CD14-positive monocyte (primary cell): Measurements from ENCODE around the gene CDX2. TPM values are rescaled to one million over a fixed set of nuclear protein-coding genes. Genes with fewer than 3 reads are reported as not detected.

Source experiments
- DNase-seq, 3 donors: peaks; one replicate each; pipeline ENCODE4 v3.0.0-alpha.2; 2011 to 2022
- H2AFZ ChIP-seq: 2 replicates; pipeline ENCODE4 v1.6.0; 2012; ENCODE audit warnings: mild to moderate bottlenecking, low read depth, low read length, inconsistent platforms; ENCODE audit not compliant: insufficient read depth, poor library complexity, severe bottlenecking
- H3K27ac ChIP-seq, 2 donors: 1 replicate in 1 of 2; 2 replicates in 1 of 2; pipeline ENCODE4 v1.5.1; 2012 to 2013; ENCODE audit warnings: low read length in 2 of 2, control low read depth in 1 of 2, inconsistent platforms in 1 of 2, low read depth in 1 of 2, mild to moderate bottlenecking in 1 of 2
- H3K27me3 ChIP-seq, 2 donors: one replicate each; pipeline versions ENCODE4 v1.6.0 to v1.6.1; 2011 to 2013; ENCODE audit warnings: low read length in 2 of 2; ENCODE audit not compliant: control insufficient read depth in 2 of 2, insufficient read depth in 2 of 2
- H3K36me3 ChIP-seq, 2 donors: replicated peaks in 1 of 2; 1 replicate in 1 of 2; 2 replicates in 1 of 2; pipeline versions ENCODE4 v1.5.1 to v1.6.1; 2012 to 2013; ENCODE audit warnings: low read length in 2 of 2, control low read depth in 1 of 2, inconsistent platforms in 1 of 2, mild to moderate bottlenecking in 1 of 2; ENCODE audit not compliant: insufficient read depth in 2 of 2, control insufficient read depth in 1 of 2
- H3K4me1 ChIP-seq, 2 donors: 1 replicate in 1 of 2; 2 replicates in 1 of 2; pipeline versions ENCODE4 v1.5.1 to v1.6.1; 2012 to 2013; ENCODE audit warnings: low read length in 2 of 2, control low read depth in 1 of 2, inconsistent platforms in 1 of 2, mild to moderate bottlenecking in 1 of 2, moderate library complexity in 1 of 2; ENCODE audit not compliant: insufficient read depth in 2 of 2, control insufficient read depth in 1 of 2
- H3K4me2 ChIP-seq: replicated peaks from 2 replicates; pipeline ENCODE3; 2012; ENCODE audit warnings: low read length, moderate library complexity, mild to moderate bottlenecking; ENCODE audit not compliant: poor library complexity, severe bottlenecking; ENCODE audit errors: extremely low read depth
- H3K4me3 ChIP-seq, 3 experiments: fragments of 200-600 bp in 1 of 3; sonication (generic) in 1 of 3; replicated peaks in 1 of 3; 1 replicate in 2 of 3; 2 replicates in 1 of 3; pipeline ENCODE4 v1.5.1; 2011 to 2013; ENCODE audit warnings: low read length in 3 of 3, mild to moderate bottlenecking in 3 of 3, control low read depth in 2 of 3, low read depth in 2 of 3, inconsistent platforms in 1 of 3, moderate library complexity in 1 of 3
- H3K79me2 ChIP-seq: 2 replicates; pipeline ENCODE4 v1.6.0; 2012; ENCODE audit warnings: mild to moderate bottlenecking, control low read depth, inconsistent platforms, low read length, moderate library complexity; ENCODE audit not compliant: insufficient read depth
- H3K9ac ChIP-seq: 2 replicates; pipeline ENCODE4 v1.6.0; 2017; ENCODE audit warnings: low read length, mild to moderate bottlenecking; ENCODE audit not compliant: insufficient read depth, poor library complexity, severe bottlenecking
- H3K9me3 ChIP-seq, 2 donors: replicated peaks in 1 of 2; 1 replicate in 1 of 2; 2 replicates in 1 of 2; pipeline versions ENCODE4 v1.5.1 to v1.6.1; 2012 to 2013; ENCODE audit warnings: low read length in 2 of 2, control low read depth in 1 of 2; ENCODE audit not compliant: control insufficient read depth in 1 of 2, insufficient read depth in 1 of 2
- H4K20me1 ChIP-seq: 2 replicates; pipeline ENCODE4 v1.6.0; 2012; ENCODE audit warnings: mild to moderate bottlenecking, low read length, control low read depth, moderate library complexity; ENCODE audit not compliant: insufficient read depth
- H3K27ac Mint-ChIP-seq, 7 donors: one replicate each; pipeline ENCODE4 v1.8.0; 2020; ENCODE audit warnings: mild to moderate bottlenecking in 7 of 7, mixed read lengths in 7 of 7, moderate library complexity in 6 of 7, inconsistent platforms in 2 of 7
- H3K27me3 Mint-ChIP-seq, 3 donors: one replicate each; pipeline ENCODE4 v1.8.0; 2021 to 2022; ENCODE audit warnings: low read depth in 3 of 3, mild to moderate bottlenecking in 3 of 3, mixed read lengths in 3 of 3, moderate library complexity in 3 of 3, inconsistent platforms in 1 of 3
- H3K36me3 Mint-ChIP-seq, 2 donors: one replicate each; pipeline ENCODE4 v1.8.0; 2020; ENCODE audit warnings: mixed read lengths in 2 of 2, inconsistent platforms in 1 of 2, mild to moderate bottlenecking in 1 of 2
- H3K4me1 Mint-ChIP-seq: one replicate; pipeline ENCODE4 v1.8.0; 2020; ENCODE audit warnings: mild to moderate bottlenecking, mixed read lengths
- H3K4me3 Mint-ChIP-seq, 2 donors: one replicate each; pipeline ENCODE4 v1.8.0; 2020; ENCODE audit warnings: mild to moderate bottlenecking in 2 of 2, mixed read lengths in 2 of 2, moderate library complexity in 1 of 2
- H3K9me3 Mint-ChIP-seq, 7 donors: one replicate each; pipeline ENCODE4 v1.8.0; 2020 to 2022; ENCODE audit warnings: mixed read lengths in 7 of 7, mild to moderate bottlenecking in 6 of 7, moderate library complexity in 6 of 7, inconsistent platforms in 2 of 7
- CTCF ChIP-seq: fragments of 200-600 bp; IDR thresholded peaks from one replicate; pipeline ENCODE4 v1.8.0; 2022; ENCODE audit warnings: antibody characterized with exemption, mild to moderate bottlenecking
- WGBS: methylation state at CpG from one replicate; pipeline ENCODE4 v1.1.5; 2013; ENCODE audit warnings: missing lambda C conversion rate; ENCODE audit not compliant: insufficient coverage; 5-methylcytosine and 5-hydroxymethylcytosine counted together
- intact Hi-C, 2 donors: fragments of 100-400 bp; cut with micrococcal nuclease; formaldehyde crosslinking; loops; one replicate each; pipeline versions ENCODE4 v1.15.0 to v1.15.1; 2023
- polyA plus RNA-seq, 3 donors: library from polyadenylated mRNA; depleted of rRNA in 1 of 3; unstranded in 2 of 3; stranded (reverse) in 1 of 3; fragments of 300-500 nt in 2 of 3; fragments of >200 nt in 1 of 3; fragmentation: Illumina TruSeq in 2 of 3; gene quantifications; 1 replicate in 2 of 3; 2 replicates in 1 of 3; pipeline ENCODE4 v1.2.3, GENCODE V29; 2012 to 2021

The CDX2 gene
- polyA plus RNA-seq, 3 donors: not detected

- Histone ChIP-seq H3K4me2 (no peak overlapping the region), H3K79me2 (no peaks in the 10 kb centered on the region), H3K4me1 (peaks cover 8 to 12% of the 10 kb centered on the region in 2 donors), H3K27ac (no peak overlapping the region), H2AFZ (no peak overlapping the region), H3K9me3 (peaks cover 0 to 37% of the 10 kb centered on the region in 2 donors), H4K20me1 (no peaks in the 10 kb centered on the region), H3K9ac (no peak overlapping the region), H3K27me3 (peaks cover 90 to 95% of the 10 kb centered on the region in 2 donors), H3K4me3 (no peak overlapping the region), H3K36me3 (no peaks in the 10 kb centered on the region)
- Mint-ChIP-seq H3K4me3 (peak overlapping the region in 1 of 2 donors; percentile 92), H3K36me3 (no peaks in the 10 kb centered on the region), H3K4me1 (peaks cover 29% of the 10 kb centered on the region), H3K27me3 (peaks cover 93 to 99% (median 96%) of the 10 kb centered on the region in 3 donors), H3K9me3 (peaks cover 0 to 20% (median 4%) of the 10 kb centered on the region in 7 donors), H3K27ac (no peak overlapping the region)
- no peak for TF ChIP-seq CTCF
- intact Hi-C loops: no loop called here
- DNase-seq: no peak
- 2% methylated on average over 78 of the region's 80 CpGs for WGBS
Observed at GRCh38 chr13:27977476-27978300, 8.6 kb upstream of the CDX2 start.

DNA sequence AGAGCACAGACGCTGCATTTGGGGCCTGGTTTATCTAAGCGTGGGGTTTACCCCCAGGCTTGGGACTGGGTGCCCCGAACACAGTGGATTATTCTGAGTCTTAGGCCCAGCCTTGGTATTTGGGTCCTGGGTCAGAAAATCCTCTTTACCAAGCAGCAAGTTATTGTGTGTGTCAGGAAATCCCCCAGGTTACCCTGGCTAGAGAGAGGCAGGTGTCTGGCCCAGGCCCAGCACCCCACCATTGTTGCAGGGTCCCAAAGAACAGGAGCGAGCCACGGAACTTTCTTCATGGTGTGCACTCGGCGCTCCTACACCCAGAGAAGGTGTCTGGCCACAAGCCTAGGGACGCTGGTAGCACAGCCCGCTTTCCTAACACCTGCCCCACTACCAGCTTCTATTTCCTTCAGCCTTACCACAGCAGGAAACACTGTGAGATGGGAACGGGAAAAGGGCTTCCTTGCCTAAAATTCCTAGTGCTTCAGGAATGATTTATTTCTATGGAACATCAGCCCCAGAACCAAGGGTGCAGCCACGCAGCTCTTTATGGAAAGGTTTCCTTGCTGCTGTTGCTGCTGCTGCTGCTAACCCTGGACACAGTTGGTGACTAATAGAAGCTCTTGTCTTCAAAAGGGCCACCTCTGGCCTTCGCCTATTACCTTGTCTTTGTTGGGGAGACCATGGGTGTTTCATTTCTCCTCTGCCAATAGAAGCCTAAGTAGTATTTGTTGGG lies 7.4 kb upstream of the CDX2 start:
- H3K9me3 Mint-ChIP-seq: peaks cover 0 to 20% (median 4%) of the 10 kb centered on the region in 7 donors
- no peak for DNase-seq
- no peak overlapping the region for H3K27ac ChIP-seq
- TF ChIP-seq CTCF: no peak
- H3K9me3 ChIP-seq: peaks cover 0 to 45% of the 10 kb centered on the region in 2 donors
- no peak overlapping the region for H3K4me2 ChIP-seq
- H3K36me3 ChIP-seq: no peaks in the 10 kb centered on the region
- H3K4me1 Mint-ChIP-seq: peaks cover 29% of the 10 kb centered on the region
- H3K27me3 Mint-ChIP-seq: peaks cover 92 to 99% (median 99%) of the 10 kb centered on the region in 3 donors
- H2AFZ ChIP-seq: no peak overlapping the region
- H3K4me3 Mint-ChIP-seq: peak overlapping the region in 1 of 2 donors; percentile 85
- H3K9ac ChIP-seq: no peak overlapping the region
- no peaks in the 10 kb centered on the region for H3K79me2 ChIP-seq
- intact Hi-C loops: no loop called here
- H3K36me3 Mint-ChIP-seq: no peaks in the 10 kb centered on the region
- peaks cover 89 to 95% of the 10 kb centered on the region in 2 donors for H3K27me3 ChIP-seq
- H3K4me1 ChIP-seq: peaks cover 8 to 12% of the 10 kb centered on the region in 2 donors
- H3K4me3 ChIP-seq: no peak overlapping the region
- no peak overlapping the region for H3K27ac Mint-ChIP-seq
- 13% methylated on average over 8 of the region's 12 CpGs for WGBS
- no peaks in the 10 kb centered on the region for H4K20me1 ChIP-seq
